Activated naive CD4-positive, alpha-beta T cell (primary cell): ENCODE results near the gene VIPR2.
"Not testable (repeated sequence)": the region's sequence is repeated elsewhere in the genome, so short reads cannot be mapped to it uniquely, and the experiment has no call there.

Source experiments
- DNase-seq, 4 experiments: peaks; one replicate each; lab custom pipeline; 2025; lab: John Stamatoyannopoulos, UW

The VIPR2 gene

GRCh38 chr7:159091480-159092475, 52.9 kb downstream of the VIPR2 start:
- DNase-seq = no peak

DNA sequence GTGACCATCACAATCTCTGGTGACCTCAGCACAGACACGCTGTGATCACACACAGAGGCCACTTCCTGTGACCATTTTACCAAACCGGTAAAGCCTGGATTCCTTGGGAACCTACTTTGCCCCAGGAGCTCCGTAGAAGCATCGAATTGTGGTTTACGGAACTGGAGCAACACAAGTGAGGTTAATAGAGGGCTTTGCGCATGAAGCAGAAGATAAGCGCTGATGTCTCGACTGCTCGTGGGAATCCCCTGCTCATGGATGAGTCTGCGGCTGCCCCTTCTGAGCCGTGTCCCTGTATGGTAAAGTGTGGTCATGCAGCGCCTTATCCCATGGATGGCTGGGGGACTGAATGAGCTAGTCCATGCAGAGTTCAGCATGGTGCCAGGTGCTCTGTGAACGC, 53.6 kb downstream of the VIPR2 start:
- no peak for DNase-seq

DNA sequence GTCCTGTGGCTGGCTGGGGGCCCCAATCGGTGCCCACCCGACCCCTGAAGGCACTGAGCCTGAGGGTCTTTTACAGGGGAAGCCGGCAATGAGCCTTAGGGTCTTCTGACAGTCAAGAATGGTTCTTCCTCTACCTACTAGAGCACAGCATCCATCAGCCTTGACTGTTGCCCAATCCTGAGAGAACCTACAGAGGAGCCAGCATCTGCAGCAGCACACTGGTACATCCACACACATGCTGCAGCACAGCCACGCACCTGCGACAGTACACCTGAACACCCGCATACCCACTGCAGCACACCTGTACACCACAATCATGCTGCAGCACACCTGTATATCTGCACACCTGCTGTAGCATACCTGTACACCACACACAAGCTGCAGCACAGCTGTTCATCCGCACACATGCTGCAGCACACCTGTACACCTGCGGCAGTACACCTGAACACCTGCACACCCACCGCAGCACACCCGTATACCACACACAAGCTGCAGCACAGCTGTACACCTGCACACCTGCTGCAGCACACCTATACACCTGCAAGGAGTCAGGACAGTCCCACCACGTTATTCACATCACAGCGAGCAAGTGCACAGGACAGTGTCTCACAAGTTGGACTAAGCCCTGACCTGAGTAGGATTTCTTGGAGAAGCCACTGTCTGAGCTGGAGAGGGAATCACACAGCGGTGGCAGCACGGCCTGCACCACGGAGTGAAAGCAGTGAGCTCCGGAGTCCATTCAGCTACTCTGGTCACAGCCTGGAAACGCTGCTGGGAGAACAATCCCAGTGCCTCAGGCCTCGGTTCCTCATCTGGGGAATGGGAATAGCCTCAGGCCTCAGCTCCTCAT, 56.4 kb downstream of the VIPR2 start:
- DNase-seq = no peak

GRCh38 chr7:159086301-159086925, 58.3 kb downstream of the VIPR2 start:
- no peak for DNase-seq

- DNase-seq = no peak
These were observed 60.4 kb downstream of the VIPR2 start for GRCh38 chr7:159084069-159084801.

GRCh38 chr7:159083698-159084068, 61.0 kb downstream of the VIPR2 start:
- no peak for DNase-seq

GRCh38 chr7:159083001-159083697, 61.5 kb downstream of the VIPR2 start:
- no peak for DNase-seq

- DNase-seq = not testable (repeated sequence)
These were observed 62.6 kb downstream of the VIPR2 start for GRCh38 chr7:159082075-159082474.

DNA sequence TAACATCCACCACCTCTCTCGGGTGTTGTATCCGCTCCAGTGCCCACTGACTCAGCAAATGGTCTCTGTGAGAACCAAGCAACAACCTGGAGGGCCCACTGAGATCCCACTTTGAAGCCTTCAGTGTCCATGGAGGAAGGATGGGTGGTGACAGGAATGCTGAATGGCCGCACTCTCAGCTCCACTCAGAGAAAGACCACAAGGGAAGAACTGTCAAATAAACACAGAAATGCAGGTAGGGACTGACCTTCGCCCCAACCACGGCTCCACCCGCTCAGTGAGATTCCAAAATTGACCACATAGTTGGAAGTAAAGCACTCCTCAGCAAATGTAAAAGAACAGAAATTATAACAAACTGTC, 65.8 kb downstream of the VIPR2 start:
- DNase-seq = no peak

DNA sequence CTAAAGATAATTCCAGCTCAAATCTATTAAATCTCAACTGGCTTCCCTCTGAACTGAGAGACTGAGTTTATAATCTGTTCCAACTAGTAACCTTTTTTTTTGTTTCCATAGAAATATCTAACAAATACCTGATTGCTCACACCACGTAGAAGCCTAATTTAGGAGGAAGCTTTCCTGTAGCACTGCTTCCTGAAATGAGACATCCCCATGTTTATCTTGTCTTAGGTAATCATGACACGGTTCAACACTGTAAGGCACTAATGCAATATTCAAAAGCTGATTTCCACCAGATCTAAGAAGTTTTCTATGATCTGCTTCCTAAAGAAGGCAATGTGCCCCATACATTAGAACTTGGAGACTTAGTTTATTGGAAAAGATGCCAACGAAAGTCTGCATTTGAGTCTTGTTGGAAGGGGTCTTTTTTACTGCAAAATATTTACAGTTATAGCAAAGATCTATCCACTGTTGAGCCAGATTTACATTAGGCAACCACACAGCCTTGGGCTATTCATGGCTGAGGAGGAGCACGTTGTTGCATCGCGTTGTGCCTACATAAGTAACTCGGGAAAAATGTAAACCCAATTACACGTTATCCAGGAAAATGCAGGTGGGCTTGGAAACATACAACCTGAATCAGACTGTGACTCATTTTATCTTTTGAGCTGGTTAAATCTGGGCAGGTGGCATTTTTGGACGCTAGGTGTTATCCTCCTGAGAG, 66.3 kb downstream of the VIPR2 start:
- no peak for DNase-seq

GRCh38 chr7:159076333-159076732, 68.3 kb downstream of the VIPR2 start:
- DNase-seq = no peak

GRCh38 chr7:159075563-159076238, 69.0 kb downstream of the VIPR2 start:
- no peak for DNase-seq

GRCh38 chr7:159071260-159071659, 73.4 kb downstream of the VIPR2 start:
- DNase-seq = no peak

DNA sequence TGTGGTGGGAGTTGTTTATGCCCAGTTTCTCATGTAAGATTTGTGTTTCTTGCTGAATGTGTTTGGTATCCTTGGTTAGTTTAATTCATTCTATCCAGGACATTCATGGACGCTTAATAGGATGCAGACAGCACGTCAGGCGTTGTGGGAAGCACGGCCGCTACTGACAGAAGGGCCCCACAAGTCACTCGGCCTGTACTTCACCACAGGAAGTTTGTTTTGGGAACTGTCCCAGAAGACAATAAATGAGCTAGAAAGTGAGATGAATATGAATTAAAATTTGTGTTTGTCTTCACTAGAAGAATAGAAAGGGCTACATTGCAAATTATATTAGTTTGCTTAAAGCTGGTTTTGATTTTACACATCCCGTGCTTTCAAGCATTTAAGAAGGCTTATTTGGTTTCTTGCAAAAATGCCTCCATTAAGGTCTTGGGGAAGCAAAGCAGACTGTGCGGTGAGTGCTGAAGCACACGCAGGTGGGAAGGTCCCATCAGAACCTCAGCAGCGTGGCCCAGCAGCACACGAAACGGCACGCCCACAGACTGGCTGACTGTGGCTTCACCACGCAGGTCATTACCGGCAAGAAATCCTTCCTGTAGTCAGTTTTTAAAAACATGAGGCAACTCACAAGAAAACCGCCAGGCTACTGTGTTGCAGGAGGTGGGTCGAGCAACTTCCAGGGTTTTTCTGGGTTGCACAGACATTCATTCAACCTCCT, 74.1 kb downstream of the VIPR2 start:
- no peak for DNase-seq

- no peak for DNase-seq
These were observed 75.7 kb downstream of the VIPR2 start for GRCh38 chr7:159068893-159069448.

GRCh38 chr7:159068488-159068811, 76.2 kb downstream of the VIPR2 start:
- DNase-seq = no peak

DNA sequence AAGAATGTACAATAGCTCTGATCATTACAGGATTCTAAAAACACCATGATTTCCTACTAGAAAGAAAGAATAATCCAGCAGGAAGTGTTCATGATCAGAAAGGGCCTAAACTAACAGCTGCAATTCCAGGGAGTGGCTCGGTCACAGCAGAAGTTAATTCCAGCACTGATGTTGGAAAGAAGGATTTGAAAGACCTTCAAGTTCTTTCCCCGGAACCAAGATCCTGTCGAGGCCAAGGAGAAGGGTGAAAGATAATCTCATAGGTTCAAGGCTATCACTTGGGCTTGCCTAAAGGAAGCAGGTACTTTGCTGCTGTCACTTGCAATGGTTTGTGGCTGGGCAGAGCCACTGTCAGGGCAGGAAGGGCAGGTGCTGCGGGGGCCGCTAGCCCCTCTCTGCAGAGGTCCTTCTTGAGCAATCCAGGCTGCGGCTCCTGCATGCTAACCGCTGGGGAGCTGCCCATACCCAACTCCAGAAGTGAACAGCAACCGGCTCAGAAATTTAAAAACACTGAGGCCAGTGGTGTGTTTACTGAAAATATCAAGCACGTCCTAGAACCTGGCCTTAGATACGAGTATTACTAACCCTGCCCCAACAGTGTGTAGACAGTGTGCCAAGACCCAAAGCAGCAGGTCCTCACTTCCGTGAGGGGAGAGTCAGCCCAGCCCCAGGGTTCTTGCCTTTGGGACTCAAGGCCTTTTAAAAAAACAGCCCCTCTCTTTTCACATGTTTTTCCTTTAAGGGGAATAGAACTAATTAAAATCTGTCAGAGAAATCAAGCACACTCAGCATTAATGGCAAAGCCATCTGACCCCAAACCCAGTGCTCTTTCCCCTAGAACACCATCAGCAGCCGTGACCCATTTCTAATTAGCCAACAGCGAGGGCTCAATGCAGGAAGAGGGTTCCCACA, 76.8 kb downstream of the VIPR2 start:
- no peak for DNase-seq
